Measurements from ENCODE around the gene MAN1C1.

The MAN1C1 gene

GRCh38 chr1:25757846-25758185 lies 141.2 kb downstream of the MAN1C1 start:
- H3K4me3 ChIP-seq (ENCODE audit: low read depth, low read length), result no peak overlapping the region
- TF ChIP-seq CTCF (IDR thresholded peaks at IDR 0.05; ENCODE audit: borderline replicate concordance, insufficient read depth, low read depth, low read length), result no peak

GRCh38 chr1:25758466-25759070 lies 142.0 kb downstream of the MAN1C1 start:
- H3K4me3 ChIP-seq (ENCODE audit: low read depth, low read length), result no peak overlapping the region
- TF ChIP-seq CTCF (IDR thresholded peaks at IDR 0.05; ENCODE audit: borderline replicate concordance, insufficient read depth, low read depth, low read length), result no peak

GRCh38 chr1:25760122-25760719 lies 143.6 kb downstream of the MAN1C1 start:
- no peak overlapping the region for H3K4me3 ChIP-seq (ENCODE audit: low read depth, low read length)
- TF ChIP-seq CTCF (IDR thresholded peaks at IDR 0.05; ENCODE audit: borderline replicate concordance, insufficient read depth, low read depth, low read length), result no peak

- TF ChIP-seq CTCF (IDR thresholded peaks at IDR 0.05; ENCODE audit: borderline replicate concordance, insufficient read depth, low read depth, low read length), result no peak
- H3K4me3 ChIP-seq (ENCODE audit: low read depth, low read length), result no peak overlapping the region
These were observed 144.3 kb downstream of the MAN1C1 start for GRCh38 chr1:25760871-25761270.

GRCh38 chr1:25763493-25763892 lies 146.9 kb downstream of the MAN1C1 start:
- TF ChIP-seq CTCF (IDR thresholded peaks at IDR 0.05; ENCODE audit: borderline replicate concordance, insufficient read depth, low read depth, low read length), result no peak

GRCh38 chr1:25765136-25765922 lies 148.7 kb downstream of the MAN1C1 start:
- TF ChIP-seq CTCF (IDR thresholded peaks at IDR 0.05; ENCODE audit: borderline replicate concordance, insufficient read depth, low read depth, low read length), result no peak
- H3K4me3 ChIP-seq (ENCODE audit: low read depth, low read length), result no peak overlapping the region

More at GRCh38 chr1:25763493-25763892, 146.9 kb downstream of the MAN1C1 start:
- no peak overlapping the region for H3K4me3 ChIP-seq (ENCODE audit: low read depth, low read length)

Data from GM12875 (cell line).